Esophagus squamous epithelium (tissue), 5 donors: Measurements from ENCODE around the gene SLC11A1. TPM values are rescaled to one million over a fixed set of nuclear protein-coding genes. Genes with fewer than 3 reads are reported as not detected.

Experiments used
- DNase-seq: peaks from one replicate; lab custom pipeline; 2025; lab: John Stamatoyannopoulos, UW
- H3K27ac ChIP-seq, 4 donors: fragments of 200-600 bp; sonication (generic); one replicate each; pipeline ENCODE4 v1.5.1; 2016 to 2019; ENCODE audit warnings: mild to moderate bottlenecking in 1 of 4
- H3K27me3 ChIP-seq, 4 donors: fragments of 200-600 bp; sonication (generic); 1 replicate in 3 of 4; 2 replicates in 1 of 4; pipeline versions ENCODE4 v1.5.1 to v1.6.0; 2017 to 2021; ENCODE audit warnings: antibody characterized with exemption in 1 of 4
- H3K36me3 ChIP-seq, 3 donors: fragments of 200-600 bp; sonication (generic); one replicate each; pipeline ENCODE4 v1.5.1; 2016 to 2019
- H3K4me1 ChIP-seq, 3 donors: fragments of 200-600 bp; sonication (generic); one replicate each; pipeline ENCODE4 v1.5.1; 2017 to 2019
- H3K4me3 ChIP-seq, 4 donors: fragments of 200-600 bp; sonication (generic); 1 replicate in 3 of 4; 2 replicates in 1 of 4; pipeline ENCODE4 v1.5.1; 2016 to 2019; ENCODE audit warnings: mild to moderate bottlenecking in 2 of 4, moderate library complexity in 1 of 4
- H3K9me3 ChIP-seq, 3 donors: fragments of 200-600 bp; sonication (generic); one replicate each; pipeline ENCODE4 v1.5.1; 2016 to 2019
- POLR2A ChIP-seq, 4 donors: fragments of 450-650 bp; IDR thresholded peaks; one replicate each; pipeline ENCODE4 v1.6.1; 2017; ENCODE audit warnings: antibody characterized with exemption in 4 of 4, mild to moderate bottlenecking in 4 of 4, moderate library complexity in 3 of 4
- WGBS, 2 donors: methylation state at CpG; one replicate each; pipeline ENCODE4 v1.1.5; 2018; 5-methylcytosine and 5-hydroxymethylcytosine counted together
- intact Hi-C: fragments of 100-400 bp; cut with DNase I; formaldehyde crosslinking; loops from one replicate; pipeline ENCODE4 v1.15.0; 2022
- total RNA-seq, 4 donors: library from RNA; depleted of rRNA; stranded (reverse); fragments of >200 nt; gene quantifications; one replicate each; pipeline ENCODE4 v1.1.0, GENCODE V29; 2016
- TF ChIP-seq, protein P1 (sequence below), 6 experiments: fragments of 450-650 bp in 4 of 6; fragments of 200-600 bp in 2 of 6; sonication (generic) in 2 of 6; IDR thresholded peaks; one replicate each; pipeline ENCODE4 v1.5.1; 2016 to 2019; ENCODE audit warnings: antibody characterized with exemption in 6 of 6, mild to moderate bottlenecking in 4 of 6, moderate library complexity in 4 of 6
- donor health status: DM: yes; HTN: yes; CAD: no.

The SLC11A1 gene
- total RNA-seq, 4 donors from 2014 or later: 1.7 to 10.6 (median 8.7) TPM

DNA sequence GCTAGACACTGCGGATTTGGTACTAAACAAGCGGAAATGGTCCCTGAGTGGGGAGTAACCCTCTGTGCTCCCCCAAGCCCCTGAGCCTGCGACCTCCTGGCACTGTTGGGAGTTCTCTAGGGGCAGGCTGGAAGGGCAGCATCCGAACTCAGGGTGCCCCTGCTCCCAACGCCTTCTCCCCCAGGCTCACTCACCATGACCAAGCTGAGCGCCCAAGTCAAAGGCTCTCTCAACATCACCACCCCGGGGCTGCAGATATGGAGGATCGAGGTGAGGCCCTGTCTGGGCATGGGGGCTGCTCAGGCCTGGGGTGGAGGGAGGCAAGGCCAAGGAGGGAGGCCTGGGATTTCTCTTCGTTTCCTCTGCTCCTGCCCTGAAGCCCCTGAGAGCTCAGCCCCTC is 41.5 kb downstream of the SLC11A1 start:
- Histone ChIP-seq H3K4me3 (no peak overlapping the region), H3K27ac (no peak overlapping the region), H3K4me1 (no peaks in the 10 kb centered on the region), H3K36me3 (no peaks in the 10 kb centered on the region), H3K27me3 (no peaks in the 10 kb centered on the region), H3K9me3 (no peaks in the 10 kb centered on the region)
- TF ChIP-seq POLR2A (IDR thresholded peaks at IDR 0.05): no peak
- TF ChIP-seq, protein P1, sequence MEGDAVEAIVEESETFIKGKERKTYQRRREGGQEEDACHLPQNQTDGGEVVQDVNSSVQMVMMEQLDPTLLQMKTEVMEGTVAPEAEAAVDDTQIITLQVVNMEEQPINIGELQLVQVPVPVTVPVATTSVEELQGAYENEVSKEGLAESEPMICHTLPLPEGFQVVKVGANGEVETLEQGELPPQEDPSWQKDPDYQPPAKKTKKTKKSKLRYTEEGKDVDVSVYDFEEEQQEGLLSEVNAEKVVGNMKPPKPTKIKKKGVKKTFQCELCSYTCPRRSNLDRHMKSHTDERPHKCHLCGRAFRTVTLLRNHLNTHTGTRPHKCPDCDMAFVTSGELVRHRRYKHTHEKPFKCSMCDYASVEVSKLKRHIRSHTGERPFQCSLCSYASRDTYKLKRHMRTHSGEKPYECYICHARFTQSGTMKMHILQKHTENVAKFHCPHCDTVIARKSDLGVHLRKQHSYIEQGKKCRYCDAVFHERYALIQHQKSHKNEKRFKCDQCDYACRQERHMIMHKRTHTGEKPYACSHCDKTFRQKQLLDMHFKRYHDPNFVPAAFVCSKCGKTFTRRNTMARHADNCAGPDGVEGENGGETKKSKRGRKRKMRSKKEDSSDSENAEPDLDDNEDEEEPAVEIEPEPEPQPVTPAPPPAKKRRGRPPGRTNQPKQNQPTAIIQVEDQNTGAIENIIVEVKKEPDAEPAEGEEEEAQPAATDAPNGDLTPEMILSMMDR (IDR thresholded peaks at IDR 0.05): no peak
- WGBS, 2 donors: 77 to 79% methylated on average over 7 to 8 of the region's 9 CpGs
- intact Hi-C loops: no loop called here
- DNase-seq: no peak

DNA sequence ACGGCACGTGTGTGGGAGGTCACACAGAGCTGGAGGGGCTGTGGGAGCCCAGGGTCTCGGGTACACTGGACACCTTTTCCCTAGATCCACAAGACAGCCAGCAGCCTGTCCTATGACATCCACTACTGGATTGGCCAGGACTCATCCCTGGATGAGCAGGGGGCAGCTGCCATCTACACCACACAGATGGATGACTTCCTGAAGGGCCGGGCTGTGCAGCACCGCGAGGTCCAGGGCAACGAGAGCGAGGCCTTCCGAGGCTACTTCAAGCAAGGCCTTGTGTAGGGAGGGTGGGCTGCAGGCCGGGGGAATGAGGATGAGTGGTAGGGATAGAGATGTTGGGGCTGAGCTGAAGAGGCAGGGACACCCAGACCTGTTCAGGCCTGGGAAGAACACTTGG is 43.5 kb downstream of the SLC11A1 start:
- Histone ChIP-seq H3K9me3 (no peaks in the 10 kb centered on the region), H3K4me1 (no peaks in the 10 kb centered on the region), H3K4me3 (no peak overlapping the region), H3K36me3 (no peaks in the 10 kb centered on the region), H3K27me3 (no peaks in the 10 kb centered on the region), H3K27ac (no peak overlapping the region)
- DNase-seq: no peak
- TF ChIP-seq POLR2A (IDR thresholded peaks at IDR 0.05): no peak
- TF ChIP-seq, protein P1 (IDR thresholded peaks at IDR 0.05): no peak
- intact Hi-C loops: no loop called here
- WGBS, 2 donors: 61 to 78% methylated on average over 3 to 10 of the region's 10 CpGs

DNA sequence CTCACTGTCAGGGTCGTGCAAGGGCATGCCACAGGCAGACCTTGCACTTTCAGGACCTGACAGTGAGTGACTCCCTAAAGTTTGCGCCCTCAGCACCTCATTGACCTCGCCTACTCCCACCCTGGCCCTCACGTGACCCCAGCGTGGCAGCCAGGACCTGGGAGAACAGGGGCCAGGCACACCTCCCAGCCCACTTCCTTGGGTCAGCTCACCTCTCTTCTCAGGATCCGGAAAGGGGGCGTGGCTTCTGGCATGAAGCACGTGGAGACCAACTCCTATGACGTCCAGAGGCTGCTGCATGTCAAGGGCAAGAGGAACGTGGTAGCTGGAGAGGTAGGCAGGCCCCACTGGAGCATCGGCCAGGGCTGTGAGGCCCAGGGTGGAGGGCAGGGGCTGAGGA is 45.7 kb downstream of the SLC11A1 start:
- Histone ChIP-seq H3K27me3 (no peaks in the 10 kb centered on the region), H3K36me3 (no peaks in the 10 kb centered on the region), H3K4me1 (no peaks in the 10 kb centered on the region), H3K27ac (no peak overlapping the region), H3K4me3 (no peak overlapping the region), H3K9me3 (no peaks in the 10 kb centered on the region)
- DNase-seq: no peak
- no peak for TF ChIP-seq POLR2A (IDR thresholded peaks at IDR 0.05)
- TF ChIP-seq, protein P1 (IDR thresholded peaks at IDR 0.05): no peak
- intact Hi-C loops: no loop called here
- WGBS, 2 donors: 67% methylated on average over 7 of the region's 11 CpGs; no CpG with 5 or more reads in 1 of the 2 donors

DNA sequence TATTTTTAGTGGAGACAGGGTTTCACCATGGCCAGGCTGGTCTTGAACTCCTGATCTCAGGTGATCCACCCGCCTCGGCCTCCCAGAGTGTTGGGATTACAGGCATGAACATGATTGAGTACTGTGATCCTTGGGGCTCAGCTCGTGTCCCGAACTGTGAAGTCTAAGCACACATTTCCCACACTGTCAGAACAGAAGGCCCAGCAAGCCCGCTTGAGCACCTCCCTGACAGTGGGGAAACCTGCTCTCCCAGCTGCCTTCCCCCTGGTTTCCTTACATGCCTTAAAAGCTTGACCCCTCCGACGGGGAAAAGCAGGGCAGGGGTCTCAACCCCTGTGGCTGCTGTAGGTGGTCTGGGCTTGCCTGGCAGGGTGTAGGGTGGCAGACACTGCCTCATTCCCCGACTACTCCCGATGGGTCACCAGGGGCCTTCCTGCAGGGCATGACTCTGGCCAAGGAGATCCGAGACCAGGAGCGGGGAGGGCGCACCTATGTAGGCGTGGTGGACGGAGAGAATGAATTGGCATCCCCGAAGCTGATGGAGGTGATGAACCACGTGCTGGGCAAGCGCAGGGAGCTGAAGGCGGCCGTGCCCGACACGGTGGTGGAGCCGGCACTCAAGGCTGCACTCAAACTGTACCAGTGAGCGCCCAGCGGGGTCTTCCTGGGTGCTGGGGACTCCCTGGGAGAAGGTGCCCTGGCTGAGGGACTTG is 46.9 kb downstream of the SLC11A1 start:
- no peak overlapping the region for H3K27ac ChIP-seq
- intact Hi-C loops: no loop called here
- no peaks in the 10 kb centered on the region for H3K9me3 ChIP-seq
- no peaks in the 10 kb centered on the region for H3K36me3 ChIP-seq
- no peak for TF ChIP-seq POLR2A (IDR thresholded peaks at IDR 0.05)
- TF ChIP-seq, protein P1 (IDR thresholded peaks at IDR 0.05): no peak
- no peak for DNase-seq
- 86 to 90% methylated on average over 8 to 12 of the region's 24 CpGs for WGBS, 2 donors
- H3K4me3 ChIP-seq: no peak overlapping the region
- H3K27me3 ChIP-seq: no peaks in the 10 kb centered on the region
- H3K4me1 ChIP-seq: no peaks in the 10 kb centered on the region

DNA sequence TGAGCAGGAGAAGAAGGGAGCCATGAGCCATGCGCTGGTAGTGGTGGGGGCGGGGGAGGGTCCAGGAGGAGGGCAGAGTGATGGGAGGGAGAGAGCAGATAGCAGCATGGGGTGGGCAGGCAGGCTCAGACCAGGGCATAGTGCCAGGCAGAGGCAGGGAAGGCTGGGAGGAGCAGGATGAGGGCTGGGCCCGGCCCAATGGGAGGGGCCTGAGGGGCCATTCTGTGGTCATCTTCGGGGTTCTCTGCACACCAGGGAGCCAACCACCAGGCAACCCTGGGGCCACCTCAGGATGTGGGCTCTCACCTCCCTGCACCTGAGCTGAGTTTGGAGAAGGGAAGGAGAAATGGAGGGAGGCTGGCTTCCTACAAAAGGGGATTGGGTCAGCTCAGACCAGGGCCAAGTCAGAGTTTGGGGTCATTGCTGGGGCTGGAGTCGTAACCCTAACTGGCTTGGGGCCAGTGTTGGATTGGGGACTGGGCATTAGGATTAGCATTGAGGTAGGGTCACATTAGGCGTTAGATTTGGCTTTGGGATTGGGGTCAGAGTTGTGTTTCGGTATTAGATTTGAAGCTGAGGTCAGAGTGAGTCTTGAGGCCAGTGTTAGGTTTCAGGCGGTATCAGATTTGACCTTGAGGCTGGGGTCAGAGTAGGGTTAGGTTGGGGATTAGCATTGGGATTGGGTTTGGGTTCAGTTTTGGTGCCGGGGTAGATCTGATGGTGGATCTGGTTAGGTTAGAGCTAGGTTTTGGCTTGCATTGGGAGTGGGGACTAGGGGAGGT is 48.0 kb downstream of the SLC11A1 start:
- DNase-seq: no peak
- TF ChIP-seq POLR2A (IDR thresholded peaks at IDR 0.05): no peak
- TF ChIP-seq, protein P1 (IDR thresholded peaks at IDR 0.05): no peak
- H3K4me3 ChIP-seq: no peak overlapping the region
- no peaks in the 10 kb centered on the region for H3K36me3 ChIP-seq
- no peaks in the 10 kb centered on the region for H3K27me3 ChIP-seq
- intact Hi-C loops: no loop called here
- H3K27ac ChIP-seq: no peak overlapping the region
- whole genome bisulfite sequencing, 2 donors: 66 to 71% methylated on average over 6 to 9 of the region's 9 CpGs
- H3K9me3 ChIP-seq: no peaks in the 10 kb centered on the region
- H3K4me1 ChIP-seq: no peaks in the 10 kb centered on the region
